Breast epithelium (tissue), 4 donors: ENCODE measurements around the gene BNC2. TPM values are rescaled to one million over a fixed set of nuclear protein-coding genes. Genes with fewer than 3 reads are reported as not detected.

Source experiments
- DNase-seq, 2 donors: peaks; one replicate each; pipeline ENCODE4 v3.0.0-alpha.2; 2019; ENCODE audit warnings: low spot score in 2 of 2
- H3K27ac ChIP-seq, 2 donors: fragments of 200-600 bp; sonication (generic) in 1 of 2; one replicate each; pipeline ENCODE4 v1.5.1; 2016 to 2019; ENCODE audit warnings: mild to moderate bottlenecking in 1 of 2
- H3K27me3 ChIP-seq, 2 donors: fragments of 200-600 bp; sonication (generic) in 1 of 2; one replicate each; pipeline versions ENCODE4 v1.5.1 to v1.6.0; 2017 to 2019; ENCODE audit warnings: control low read depth in 1 of 2, mild to moderate bottlenecking in 1 of 2
- H3K36me3 ChIP-seq: fragments of 200-600 bp; one replicate; pipeline ENCODE4 v1.5.1; 2019
- H3K4me1 ChIP-seq, 2 donors: fragments of 200-600 bp; sonication (generic); one replicate each; pipeline ENCODE4 v1.5.1; 2016 to 2019; ENCODE audit warnings: control low read depth in 1 of 2
- H3K4me3 ChIP-seq, 3 donors: fragments of 200-600 bp; sonication (generic); 1 replicate in 2 of 3; 2 replicates in 1 of 3; pipeline ENCODE4 v1.5.1; 2016 to 2019; ENCODE audit warnings: mild to moderate bottlenecking in 3 of 3, moderate library complexity in 2 of 3
- H3K9me3 ChIP-seq, 2 donors: fragments of 200-600 bp; sonication (generic) in 1 of 2; one replicate each; pipeline ENCODE4 v1.5.1; 2016 to 2019; ENCODE audit warnings: control low read depth in 1 of 2
- CTCF ChIP-seq, 3 donors: fragments of 450-650 bp; IDR thresholded peaks; one replicate each; pipeline ENCODE4 v1.5.1; 2016 to 2017; ENCODE audit warnings: antibody characterized with exemption in 3 of 3, mild to moderate bottlenecking in 3 of 3, moderate library complexity in 3 of 3
- POLR2A ChIP-seq: fragments of 450-650 bp; IDR thresholded peaks from one replicate; pipeline ENCODE4 v1.6.1; 2016; ENCODE audit warnings: antibody characterized with exemption, mild to moderate bottlenecking, moderate library complexity
- POLR2AphosphoS5 ChIP-seq, 3 donors: sonication (generic); formaldehyde crosslinking; IDR thresholded peaks; one replicate each; pipeline ENCODE4 v1.6.1; 2017; ENCODE audit warnings: antibody characterized with exemption in 3 of 3
- intact Hi-C: fragments of 100-400 bp; cut with DNase I; formaldehyde crosslinking; loops from one replicate; pipeline ENCODE4 v1.15.1; 2023; ENCODE audit warnings: low total_unique reads
- total RNA-seq, 3 donors: library from RNA; depleted of rRNA; stranded (reverse); fragments of >200 nt; gene quantifications; one replicate each; pipeline ENCODE4 v1.1.0, GENCODE V29; 2016

Gene BNC2
- total RNA-seq, 3 donors from 2014 or later = 15.8 to 21.1 (median 17.0) TPM

GRCh38 chr9:16813838-16814237, 56.6 kb downstream of the BNC2 start:
- no peak for DNase-seq
- Histone ChIP-seq H3K4me3 (no peak overlapping the region), H3K27ac (no peak overlapping the region), H3K36me3 (no peaks in the 10 kb centered on the region), H3K4me1 (no peaks in the 10 kb centered on the region), H3K9me3 (no peaks in the 10 kb centered on the region), H3K27me3 (no peaks in the 10 kb centered on the region)
- TF ChIP-seq POLR2AphosphoS5 (IDR thresholded peaks at IDR 0.05) = no peak
- TF ChIP-seq CTCF (IDR thresholded peaks at IDR 0.05) = no peak
- no peak for TF ChIP-seq POLR2A
- intact Hi-C loops = no loop called here

- DNase-seq = no peak
- Histone ChIP-seq H3K27ac (no peak overlapping the region), H3K9me3 (no peaks in the 10 kb centered on the region), H3K27me3 (no peaks in the 10 kb centered on the region), H3K4me3 (no peak overlapping the region), H3K36me3 (no peaks in the 10 kb centered on the region), H3K4me1 (no peaks in the 10 kb centered on the region)
- TF ChIP-seq POLR2A (no peak), CTCF (IDR thresholded peaks at IDR 0.05) (no peak), POLR2AphosphoS5 (IDR thresholded peaks at IDR 0.05) (no peak)
- intact Hi-C loops = no loop called here
Observed at GRCh38 chr9:16811987-16812685, 58.3 kb downstream of the BNC2 start.

GRCh38 chr9:16809912-16810610, 60.4 kb downstream of the BNC2 start:
- no peaks in the 10 kb centered on the region for H3K4me1 ChIP-seq
- no peaks in the 10 kb centered on the region for H3K27me3 ChIP-seq
- no peaks in the 10 kb centered on the region for H3K36me3 ChIP-seq
- no peaks in the 10 kb centered on the region for H3K9me3 ChIP-seq
- intact Hi-C loops = no loop called here
- no peak for DNase-seq
- H3K4me3 ChIP-seq = no peak overlapping the region
- no peak overlapping the region for H3K27ac ChIP-seq
- TF ChIP-seq POLR2A = no peak
- TF ChIP-seq POLR2AphosphoS5 (IDR thresholded peaks at IDR 0.05) = no peak
- no peak for TF ChIP-seq CTCF (IDR thresholded peaks at IDR 0.05)

- intact Hi-C loops = no loop called here
- no peaks in the 10 kb centered on the region for H3K4me1 ChIP-seq
- TF ChIP-seq CTCF (IDR thresholded peaks at IDR 0.05) = no peak
- TF ChIP-seq POLR2A = no peak
- TF ChIP-seq POLR2AphosphoS5 (IDR thresholded peaks at IDR 0.05) = no peak
- H3K27ac ChIP-seq = no peak overlapping the region
- H3K27me3 ChIP-seq = no peaks in the 10 kb centered on the region
- H3K36me3 ChIP-seq = no peaks in the 10 kb centered on the region
- H3K9me3 ChIP-seq = no peaks in the 10 kb centered on the region
- DNase-seq = no peak
- no peak overlapping the region for H3K4me3 ChIP-seq
Observed at GRCh38 chr9:16806674-16807073, 63.8 kb downstream of the BNC2 start.

GRCh38 chr9:16803648-16804047, 66.8 kb downstream of the BNC2 start:
- TF ChIP-seq POLR2AphosphoS5 (IDR thresholded peaks at IDR 0.05) (no peak), CTCF (IDR thresholded peaks at IDR 0.05) (no peak)
- no peak overlapping the region for H3K4me3 ChIP-seq
- DNase-seq = no peak
- H3K4me1 ChIP-seq = no peaks in the 10 kb centered on the region
- no peaks in the 10 kb centered on the region for H3K36me3 ChIP-seq
- no peak overlapping the region for H3K27ac ChIP-seq
- intact Hi-C loops = no loop called here
- no peaks in the 10 kb centered on the region for H3K27me3 ChIP-seq
- H3K9me3 ChIP-seq = no peaks in the 10 kb centered on the region
